PC-3 (cell line): ENCODE data around the gene KCNJ6. TPM values are rescaled to one million over a fixed set of nuclear protein-coding genes. Genes with fewer than 3 reads are reported as not detected.
"Not testable (repeated sequence)": the region's sequence is repeated elsewhere in the genome, so short reads cannot be mapped to it uniquely, and the experiment has no call there.

Source experiments
- ATAC-seq: fragments of 200-7000 bp; cut with Tn5 transposase; 2 replicates; pipeline ENCODE4 v1.9.1; 2020; ENCODE audit warnings: mild to moderate bottlenecking, moderate library complexity
- BruUV-seq: library from RNA; stranded (reverse); fragments of 400-500 nt; replicated peaks from 2 replicates; lab custom pipeline; 2021; lab: Mats Ljungman, UMichigan
- CTCF ChIA-PET: fragments of 300-600 bp; sonication (Branson Sonifier 250); formaldehyde crosslinking; loops from one replicate; lab custom pipeline; 2022; ENCODE audit warnings: antibody characterized with exemption; lab: Charles Lee
- POLR2A ChIA-PET: fragments of 300-600 bp; sonication (Branson Sonifier 250); formaldehyde crosslinking; loops from one replicate; lab custom pipeline; 2022; ENCODE audit warnings: antibody characterized with exemption; ENCODE audit not compliant: unreplicated experiment; lab: Charles Lee
- DNase-seq: peaks from one replicate; pipeline ENCODE4 v3.0.0-alpha.2; 2015
- H2AFZ ChIP-seq: fragments of 300-600 bp; sonication (generic); 2 replicates; pipeline ENCODE4 v1.6.0; 2016; ENCODE audit warnings: antibody characterized with exemption, low read length
- H3F3A ChIP-seq: fragments of 300-600 bp; sonication (generic); one replicate; pipeline ENCODE4 v1.6.0; 2017; ENCODE audit warnings: antibody characterized with exemption, low read length, control low read depth, mild to moderate bottlenecking; ENCODE audit not compliant: unreplicated experiment
- H3K27ac ChIP-seq: fragments of 300-600 bp; sonication (generic); 2 replicates; pipeline ENCODE4 v1.5.1; 2016; ENCODE audit warnings: mild to moderate bottlenecking, low read length
- H3K27me3 ChIP-seq: fragments of 300-600 bp; sonication (generic); 2 replicates; pipeline ENCODE4 v1.6.1; 2016; ENCODE audit warnings: low read length, mixed read lengths
- H3K36me3 ChIP-seq: fragments of 300-600 bp; sonication (generic); 2 replicates; pipeline ENCODE4 v1.6.1; 2016; ENCODE audit warnings: low read depth, mixed run types, low read length, mixed read lengths
- H3K4me1 ChIP-seq: fragments of 300-600 bp; sonication (generic); 2 replicates; pipeline ENCODE4 v1.5.1; 2016; ENCODE audit warnings: low read length; ENCODE audit not compliant: insufficient read depth
- H3K4me2 ChIP-seq: fragments of 300-600 bp; sonication (generic); 2 replicates; pipeline ENCODE4 v1.6.0; 2016; ENCODE audit warnings: low read length
- H3K4me3 ChIP-seq: fragments of 300-600 bp; sonication (generic); 2 replicates; pipeline ENCODE4 v1.5.1; 2016; ENCODE audit warnings: mild to moderate bottlenecking, low read length, mixed read lengths
- H3K79me2 ChIP-seq: fragments of 300-600 bp; sonication (generic); 2 replicates; pipeline ENCODE4 v1.6.1; 2017; ENCODE audit warnings: low read length, mixed read lengths
- H3K9ac ChIP-seq: fragments of 300-600 bp; sonication (generic); 2 replicates; pipeline ENCODE4 v1.6.0; 2016; ENCODE audit warnings: mild to moderate bottlenecking, low read length
- H3K9me2 ChIP-seq: fragments of 300-600 bp; sonication (generic); replicated peaks from 2 replicates; pipeline ENCODE4 v1.6.1; 2016; ENCODE audit warnings: mixed run types, low read length, mixed read lengths
- H3K9me3 ChIP-seq: fragments of 300-600 bp; sonication (generic); 2 replicates; pipeline ENCODE4 v1.6.1; 2016; ENCODE audit warnings: low read length, mixed read lengths
- H4K20me1 ChIP-seq: fragments of 300-600 bp; sonication (generic); 2 replicates; pipeline ENCODE4 v1.6.1; 2016; ENCODE audit warnings: low read length, mixed read lengths
- EZH2 ChIP-seq: fragments of 300-600 bp; sonication (generic); IDR thresholded peaks from one replicate; pipeline ENCODE4 v1.6.1; 2017; ENCODE audit warnings: antibody characterized with exemption, mild to moderate bottlenecking, low read length; ENCODE audit not compliant: unreplicated experiment
- EZH2phosphoT487 ChIP-seq: fragments of 300-600 bp; sonication (generic); IDR thresholded peaks from 2 replicates; pipeline ENCODE4 v1.6.1; 2018; ENCODE audit warnings: mild to moderate bottlenecking, antibody characterized with exemption, low read length, borderline replicate concordance
- intact Hi-C: fragments of 100-400 bp; cut with micrococcal nuclease; formaldehyde crosslinking; loops from 2 replicates; pipeline ENCODE4 v1.9.0; 2023
- total RNA-seq: library from RNA; depleted of rRNA; stranded (reverse); fragments of >200 nt; gene quantifications from 2 replicates; pipeline ENCODE4 v1.2.3, GENCODE V29; 2014
- TF ChIP-seq, protein P1 (sequence below): fragments of 300-600 bp; sonication (generic); conservative IDR thresholded peaks from 2 replicates; pipeline ENCODE4 v1.5.1; 2017; ENCODE audit warnings: antibody characterized with exemption, low read depth, mild to moderate bottlenecking, low read length

The KCNJ6 gene
- total RNA-seq, 1 experiment from 2014 or later = not detected

GRCh38 chr21:37762606-37763005 lies 153.7 kb downstream of the KCNJ6 start:
- BruUV-seq = no TSS peak
- Histone ChIP-seq H3K27ac (no peak overlapping the region), H2AFZ (no peak overlapping the region), H4K20me1 (no peaks in the 10 kb centered on the region), H3K9me3 (no peaks in the 10 kb centered on the region), H3K36me3 (no peaks in the 10 kb centered on the region), H3K9ac (no peak overlapping the region), H3F3A (no peaks in the 10 kb centered on the region), H3K27me3 (peaks cover 4% of the 10 kb centered on the region; the same call in 1 of the 2 replicates), H3K4me1 (no peaks in the 10 kb centered on the region), H3K79me2 (no peaks in the 10 kb centered on the region), H3K4me3 (no peak overlapping the region), H3K4me2 (no peak overlapping the region), H3K9me2 (no peaks in the 10 kb centered on the region)
- DNase-seq = no peak
- intact Hi-C loops = no loop called here
- TF ChIP-seq EZH2 (no peak), EZH2phosphoT487 (no peak)
- TF ChIP-seq, protein P1, sequence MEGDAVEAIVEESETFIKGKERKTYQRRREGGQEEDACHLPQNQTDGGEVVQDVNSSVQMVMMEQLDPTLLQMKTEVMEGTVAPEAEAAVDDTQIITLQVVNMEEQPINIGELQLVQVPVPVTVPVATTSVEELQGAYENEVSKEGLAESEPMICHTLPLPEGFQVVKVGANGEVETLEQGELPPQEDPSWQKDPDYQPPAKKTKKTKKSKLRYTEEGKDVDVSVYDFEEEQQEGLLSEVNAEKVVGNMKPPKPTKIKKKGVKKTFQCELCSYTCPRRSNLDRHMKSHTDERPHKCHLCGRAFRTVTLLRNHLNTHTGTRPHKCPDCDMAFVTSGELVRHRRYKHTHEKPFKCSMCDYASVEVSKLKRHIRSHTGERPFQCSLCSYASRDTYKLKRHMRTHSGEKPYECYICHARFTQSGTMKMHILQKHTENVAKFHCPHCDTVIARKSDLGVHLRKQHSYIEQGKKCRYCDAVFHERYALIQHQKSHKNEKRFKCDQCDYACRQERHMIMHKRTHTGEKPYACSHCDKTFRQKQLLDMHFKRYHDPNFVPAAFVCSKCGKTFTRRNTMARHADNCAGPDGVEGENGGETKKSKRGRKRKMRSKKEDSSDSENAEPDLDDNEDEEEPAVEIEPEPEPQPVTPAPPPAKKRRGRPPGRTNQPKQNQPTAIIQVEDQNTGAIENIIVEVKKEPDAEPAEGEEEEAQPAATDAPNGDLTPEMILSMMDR = no peak
- POLR2A ChIA-PET = no interaction called here
- ATAC-seq = no peak
- CTCF ChIA-PET = no interaction called here

- BruUV-seq, CTCF ChIA-PET, H3K4me3 ChIP-seq: not testable (repeated sequence)
These were observed 154.9 kb downstream of the KCNJ6 start for GRCh38 chr21:37761406-37761805.

GRCh38 chr21:37759777-37760176 lies 156.5 kb downstream of the KCNJ6 start:
- intact Hi-C loops = loop anchor here (5.0 kb wide), 1 partner anchor 598 kb away; no protein-coding TSS in a partner anchor

More at GRCh38 chr21:37761406-37761805, 154.9 kb downstream of the KCNJ6 start:
- H3F3A ChIP-seq, DNase-seq, H3K27me3 ChIP-seq, H3K79me2 ChIP-seq, intact Hi-C loops, H3K4me1 ChIP-seq, H3K27ac ChIP-seq, ATAC-seq, POLR2A ChIA-PET, H3K9me3 ChIP-seq, H3K36me3 ChIP-seq, H3K9ac ChIP-seq, H2AFZ ChIP-seq, H3K9me2 ChIP-seq, H3K4me2 ChIP-seq, H4K20me1 ChIP-seq: not testable (repeated sequence)

More at GRCh38 chr21:37759777-37760176, 156.5 kb downstream of the KCNJ6 start:
- ATAC-seq (no peak), DNase-seq (no peak)
- no peaks in the 10 kb centered on the region for H3K9me2 ChIP-seq
- no peaks in the 10 kb centered on the region for H3K4me1 ChIP-seq
- TF ChIP-seq, protein P1 = no peak
- TF ChIP-seq EZH2 (no peak), EZH2phosphoT487 (no peak)
- ChIA-PET POLR2A (no interaction called here), CTCF (no interaction called here)
- no peaks in the 10 kb centered on the region for H3F3A ChIP-seq
- no peak overlapping the region for H3K27ac ChIP-seq
- peaks cover 17% of the 10 kb centered on the region for H3K27me3 ChIP-seq
- H2AFZ ChIP-seq = no peak overlapping the region
- H4K20me1 ChIP-seq = no peaks in the 10 kb centered on the region
- no peaks in the 10 kb centered on the region for H3K79me2 ChIP-seq
- no peak overlapping the region for H3K4me2 ChIP-seq
- no peaks in the 10 kb centered on the region for H3K36me3 ChIP-seq
- H3K9me3 ChIP-seq = no peaks in the 10 kb centered on the region
- BruUV-seq = no TSS peak
- H3K9ac ChIP-seq = no peak overlapping the region
- no peak overlapping the region for H3K4me3 ChIP-seq
